WTC11 (cell line): ENCODE data around the gene CRADD.

Experiments used
- CTCF ChIP-seq: fragments of 200-600 bp; IDR thresholded peaks from 2 replicates; pipeline ENCODE4 v1.8.0; 2022; ENCODE audit warnings: antibody characterized with exemption
- ETV6 ChIP-seq: sonication (generic); formaldehyde crosslinking; IDR thresholded peaks from 2 replicates; pipeline ENCODE4 v1.8.1; 2022; ENCODE audit warnings: mild to moderate bottlenecking, missing genetic modification reagents
- NFE2L1 ChIP-seq: sonication (generic); formaldehyde crosslinking; IDR thresholded peaks from 2 replicates; pipeline ENCODE4 v1.8.1; 2023; ENCODE audit warnings: missing genetic modification reagents
- NR2C2 ChIP-seq: sonication (generic); formaldehyde crosslinking; IDR thresholded peaks from 2 replicates; pipeline ENCODE4 v1.8.0; 2022; ENCODE audit warnings: mild to moderate bottlenecking, missing genetic modification reagents
- ZNF232 ChIP-seq: sonication (generic); formaldehyde crosslinking; IDR thresholded peaks from 2 replicates; pipeline ENCODE4 v1.8.0; 2022; ENCODE audit warnings: mild to moderate bottlenecking, missing genetic modification reagents

- TF ChIP-seq NFE2L1 (CRISPR knock-in tag) (no peak), CTCF (no peak), ZNF232 (no peak), ETV6 (CRISPR knock-in tag) (no peak), NR2C2 (CRISPR knock-in tag) (no peak)
Measured at GRCh38 chr12:93827179-93827578, 150.0 kb downstream of the CRADD start.
